ENCODE measurements around the gene AEBP1. TPM values are rescaled to one million over a fixed set of nuclear protein-coding genes. Genes with fewer than 3 reads are reported as not detected.

Gene AEBP1
- total RNA-seq, 1 donor from 2014 or later: 65.0 TPM

DNA sequence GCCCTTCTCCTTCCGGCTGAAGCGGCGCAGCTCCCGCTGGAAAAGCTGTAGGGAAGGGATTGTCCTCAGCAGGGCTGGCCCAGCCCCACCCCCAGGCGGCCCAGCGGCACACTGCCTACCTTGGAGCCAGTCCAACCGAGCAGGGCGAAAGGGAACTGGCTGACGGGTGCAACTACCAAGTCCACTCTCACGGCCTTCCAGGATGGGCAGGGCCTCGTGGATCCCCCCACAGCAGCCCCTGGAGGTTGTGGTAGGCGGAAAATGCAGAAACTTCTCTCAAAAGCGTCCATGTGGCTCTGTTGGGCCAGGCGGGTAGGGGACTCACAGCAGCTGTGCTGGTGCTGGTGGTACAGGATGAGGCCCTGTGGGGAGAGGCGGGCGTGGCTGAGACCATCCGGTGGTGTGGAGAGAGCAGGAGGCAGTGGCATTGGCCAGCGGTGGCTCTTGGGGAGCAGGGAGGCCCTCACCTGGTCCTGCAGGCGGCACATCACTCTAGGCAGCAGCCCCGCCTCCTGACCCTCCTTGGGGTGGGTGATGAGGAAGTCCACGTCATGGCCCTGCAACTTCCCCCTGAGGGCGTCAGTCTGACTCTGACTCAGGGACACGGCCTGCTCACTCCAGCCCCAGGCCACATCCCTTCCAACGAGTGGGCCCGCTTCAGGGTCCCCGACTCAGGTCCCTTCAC is 30.3 kb upstream of the AEBP1 start:
- FAIRE-seq (no peak), DNase-seq (ENCODE audit: low read depth) (peak; percentile 65)
- Mint-ChIP-seq H3K27me3 (ENCODE audit: low read depth, unreplicated experiment) (no peaks in the 10 kb centered on the region), H3K27ac (ENCODE audit: unreplicated experiment) (no peak overlapping the region), H3K4me1 (ENCODE audit: low read depth, unreplicated experiment) (peaks cover 10% of the 10 kb centered on the region), H3K9me3 (ENCODE audit: unreplicated experiment) (no peaks in the 10 kb centered on the region), H3K36me3 (ENCODE audit: low read depth, unreplicated experiment) (peaks cover 18% of the 10 kb centered on the region), H3K4me3 (ENCODE audit: unreplicated experiment) (no peak overlapping the region)
- Histone ChIP-seq H3K4me1 (ENCODE audit: insufficient read depth, low read length) (peaks cover 26% of the 10 kb centered on the region), H3K27me3 (ENCODE audit: insufficient read depth, low read length) (no peaks in the 10 kb centered on the region), H3K4me2 (ENCODE audit: low read length) (peak overlapping the region; percentile 73), H3K9ac (ENCODE audit: low read length) (peak overlapping the region; percentile 41), H3K79me2 (ENCODE audit: insufficient read depth, low read length) (no peaks in the 10 kb centered on the region), H3K27ac (ENCODE audit: low read depth, low read length) (peak overlapping the region; percentile 59), H3K9me3 (ENCODE audit: insufficient read depth, low read depth, low read length) (no peaks in the 10 kb centered on the region), H3K36me3 (ENCODE audit: insufficient read depth, low read length) (peaks cover 13% of the 10 kb centered on the region), H2AFZ (ENCODE audit: low read depth, low read length) (peak overlapping the region; percentile 31), H4K20me1 (ENCODE audit: insufficient read depth, low read length) (no peaks in the 10 kb centered on the region), H3K4me3 (ENCODE audit: insufficient read depth, low read depth, low read length) (peak overlapping the region; percentile 19)
- TF ChIP-seq, protein P1, sequence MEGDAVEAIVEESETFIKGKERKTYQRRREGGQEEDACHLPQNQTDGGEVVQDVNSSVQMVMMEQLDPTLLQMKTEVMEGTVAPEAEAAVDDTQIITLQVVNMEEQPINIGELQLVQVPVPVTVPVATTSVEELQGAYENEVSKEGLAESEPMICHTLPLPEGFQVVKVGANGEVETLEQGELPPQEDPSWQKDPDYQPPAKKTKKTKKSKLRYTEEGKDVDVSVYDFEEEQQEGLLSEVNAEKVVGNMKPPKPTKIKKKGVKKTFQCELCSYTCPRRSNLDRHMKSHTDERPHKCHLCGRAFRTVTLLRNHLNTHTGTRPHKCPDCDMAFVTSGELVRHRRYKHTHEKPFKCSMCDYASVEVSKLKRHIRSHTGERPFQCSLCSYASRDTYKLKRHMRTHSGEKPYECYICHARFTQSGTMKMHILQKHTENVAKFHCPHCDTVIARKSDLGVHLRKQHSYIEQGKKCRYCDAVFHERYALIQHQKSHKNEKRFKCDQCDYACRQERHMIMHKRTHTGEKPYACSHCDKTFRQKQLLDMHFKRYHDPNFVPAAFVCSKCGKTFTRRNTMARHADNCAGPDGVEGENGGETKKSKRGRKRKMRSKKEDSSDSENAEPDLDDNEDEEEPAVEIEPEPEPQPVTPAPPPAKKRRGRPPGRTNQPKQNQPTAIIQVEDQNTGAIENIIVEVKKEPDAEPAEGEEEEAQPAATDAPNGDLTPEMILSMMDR (IDR thresholded peaks at IDR 0.05; ENCODE audit: insufficient read depth, low read depth, low read length): no peak
- TF ChIP-seq EZH2 (IDR thresholded peaks at IDR 0.05; ENCODE audit: insufficient read depth, low read length): no peak

DNA sequence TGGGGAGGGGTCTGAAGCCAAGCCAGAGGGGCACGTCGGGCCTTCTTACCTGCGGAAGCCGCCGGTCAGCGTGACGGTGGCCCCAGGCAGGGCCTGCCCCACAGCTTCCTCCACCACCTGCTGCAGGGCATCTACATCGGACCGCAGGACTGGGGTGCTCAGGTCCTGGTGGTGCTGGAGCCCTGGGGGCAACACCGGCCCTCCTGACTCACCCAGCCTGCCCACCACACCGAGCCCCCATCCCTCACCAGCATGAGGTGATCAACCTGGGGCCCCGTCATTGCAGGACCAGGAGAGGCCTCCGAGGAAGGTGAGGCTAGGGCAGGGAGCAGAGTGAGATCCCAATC is 29.8 kb upstream of the AEBP1 start:
- Histone ChIP-seq H3K9ac (ENCODE audit: low read length) (peak overlapping the region; percentile 36), H3K27ac (ENCODE audit: low read depth, low read length) (peak overlapping the region; percentile 59), H2AFZ (ENCODE audit: low read depth, low read length) (no peak overlapping the region), H3K27me3 (ENCODE audit: insufficient read depth, low read length) (no peaks in the 10 kb centered on the region), H3K4me1 (ENCODE audit: insufficient read depth, low read length) (peaks cover 26% of the 10 kb centered on the region), H3K4me3 (ENCODE audit: insufficient read depth, low read depth, low read length) (no peak overlapping the region), H3K4me2 (ENCODE audit: low read length) (peak overlapping the region; percentile 73), H3K36me3 (ENCODE audit: insufficient read depth, low read length) (peaks cover 17% of the 10 kb centered on the region), H4K20me1 (ENCODE audit: insufficient read depth, low read length) (no peaks in the 10 kb centered on the region), H3K9me3 (ENCODE audit: insufficient read depth, low read depth, low read length) (no peaks in the 10 kb centered on the region), H3K79me2 (ENCODE audit: insufficient read depth, low read length) (no peaks in the 10 kb centered on the region)
- DNase-seq (ENCODE audit: low read depth) (no peak), FAIRE-seq (no peak)
- H3K4me1 Mint-ChIP-seq (ENCODE audit: low read depth, unreplicated experiment): peaks cover 10% of the 10 kb centered on the region
- no peak overlapping the region for H3K4me3 Mint-ChIP-seq (ENCODE audit: unreplicated experiment)
- H3K9me3 Mint-ChIP-seq (ENCODE audit: unreplicated experiment): no peaks in the 10 kb centered on the region
- H3K36me3 Mint-ChIP-seq (ENCODE audit: low read depth, unreplicated experiment): peaks cover 18% of the 10 kb centered on the region
- TF ChIP-seq EZH2 (IDR thresholded peaks at IDR 0.05; ENCODE audit: insufficient read depth, low read length): no peak
- TF ChIP-seq, protein P1 (IDR thresholded peaks at IDR 0.05; ENCODE audit: insufficient read depth, low read depth, low read length): no peak
- H3K27me3 Mint-ChIP-seq (ENCODE audit: low read depth, unreplicated experiment): no peaks in the 10 kb centered on the region
- H3K27ac Mint-ChIP-seq (ENCODE audit: unreplicated experiment): no peak overlapping the region

All from astrocyte (in vitro differentiated cells and primary cell).